Activated T-cell treated with anti-CD3 and anti-CD28 coated beads, Interleukin-2, amount 50 U/mL, for 4 hours (primary cell): Measurements from ENCODE around the gene NRIP1. TPM values are rescaled to one million over a fixed set of nuclear protein-coding genes. Genes with fewer than 3 reads are reported as not detected.

Experiments used
- ATAC-seq, 2 donors: fragments of 200-7000 bp; cut with Tn5 transposase; one replicate each; pipeline ENCODE4 v1.10.0; 2021
- DNase-seq: peaks from one replicate; pipeline ENCODE4 v3.0.0-alpha.2; 2020
- H3K27me3 Mint-ChIP-seq: one replicate; pipeline ENCODE4 v1.8.0; 2021; ENCODE audit warnings: low read depth, mixed read lengths
- H3K36me3 Mint-ChIP-seq: one replicate; pipeline ENCODE4 v1.8.0; 2022; ENCODE audit warnings: mixed read lengths; ENCODE audit not compliant: insufficient read depth
- H3K4me1 Mint-ChIP-seq: one replicate; pipeline ENCODE4 v1.8.0; 2021; ENCODE audit warnings: low read depth, mixed read lengths
- H3K4me3 Mint-ChIP-seq: one replicate; pipeline ENCODE4 v1.8.0; 2021; ENCODE audit warnings: mild to moderate bottlenecking, moderate library complexity, mixed read lengths
- H3K9me3 Mint-ChIP-seq: one replicate; pipeline ENCODE4 v1.8.0; 2021; ENCODE audit warnings: mixed read lengths
- total RNA-seq, 3 donors: library from RNA; stranded (reverse); gene quantifications; one replicate each; pipeline ENCODE4 v1.2.1, GENCODE V29; 2021

NRIP1 gene
- total RNA-seq, 3 donors from 2014 or later: 26.3 to 27.3 (median 27.1) TPM

DNA sequence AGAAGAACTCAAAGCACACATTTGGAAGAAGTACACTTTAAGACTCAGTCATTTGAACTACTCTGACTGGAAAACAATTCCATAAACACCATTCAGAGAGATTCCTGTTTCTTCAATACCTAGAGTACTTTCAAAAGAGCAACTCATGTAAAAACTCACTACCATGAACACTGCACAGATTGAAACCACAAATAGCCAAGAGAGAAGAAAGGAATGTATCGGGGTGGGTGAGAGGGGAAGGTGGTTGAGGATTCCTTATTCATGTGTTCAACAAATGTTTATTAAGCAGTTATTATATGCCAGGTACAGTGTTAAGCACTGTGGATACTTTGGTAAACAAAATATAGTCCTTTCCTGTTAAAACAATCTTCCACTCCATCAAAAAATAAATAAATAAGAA is 64.7 kb downstream of the NRIP1 start:
- Mint-ChIP-seq H3K27me3 (no peaks in the 10 kb centered on the region), H3K36me3 (peaks cover 8% of the 10 kb centered on the region), H3K9me3 (no peaks in the 10 kb centered on the region), H3K4me3 (no peak overlapping the region), H3K4me1 (peaks cover 36% of the 10 kb centered on the region)
- ATAC-seq (no peak), DNase-seq (no peak)

DNA sequence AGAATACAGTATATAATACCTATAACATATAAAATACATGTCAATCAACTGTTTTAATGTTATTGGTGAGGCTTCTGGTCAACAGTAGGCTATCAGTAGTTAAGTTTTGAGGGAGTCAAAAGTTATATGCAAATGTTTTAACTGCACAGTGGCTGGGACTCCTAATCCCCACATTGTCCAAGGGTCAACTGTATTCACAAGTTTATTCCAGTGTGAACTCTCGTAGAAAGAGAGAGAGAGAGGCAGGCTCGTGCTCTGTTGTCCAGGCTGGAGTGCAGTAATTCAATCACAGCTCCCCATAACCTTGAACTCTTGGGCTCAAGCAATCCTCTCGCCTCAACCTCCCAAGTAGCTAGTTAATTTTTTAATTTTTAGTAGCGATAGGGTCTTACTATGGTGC is 66.0 kb downstream of the NRIP1 start:
- peaks cover 27% of the 10 kb centered on the region for H3K4me1 Mint-ChIP-seq
- H3K9me3 Mint-ChIP-seq: no peaks in the 10 kb centered on the region
- ATAC-seq (no peak), DNase-seq (no peak)
- no peaks in the 10 kb centered on the region for H3K27me3 Mint-ChIP-seq
- no peak overlapping the region for H3K4me3 Mint-ChIP-seq
- peaks cover 8% of the 10 kb centered on the region for H3K36me3 Mint-ChIP-seq

GRCh38 chr21:14998336-14998735 is 66.5 kb downstream of the NRIP1 start:
- Mint-ChIP-seq H3K4me1 (peaks cover 23% of the 10 kb centered on the region), H3K9me3 (no peaks in the 10 kb centered on the region), H3K4me3 (no peak overlapping the region), H3K36me3 (peaks cover 8% of the 10 kb centered on the region), H3K27me3 (no peaks in the 10 kb centered on the region)
- ATAC-seq (no peak), DNase-seq (no peak)

DNA sequence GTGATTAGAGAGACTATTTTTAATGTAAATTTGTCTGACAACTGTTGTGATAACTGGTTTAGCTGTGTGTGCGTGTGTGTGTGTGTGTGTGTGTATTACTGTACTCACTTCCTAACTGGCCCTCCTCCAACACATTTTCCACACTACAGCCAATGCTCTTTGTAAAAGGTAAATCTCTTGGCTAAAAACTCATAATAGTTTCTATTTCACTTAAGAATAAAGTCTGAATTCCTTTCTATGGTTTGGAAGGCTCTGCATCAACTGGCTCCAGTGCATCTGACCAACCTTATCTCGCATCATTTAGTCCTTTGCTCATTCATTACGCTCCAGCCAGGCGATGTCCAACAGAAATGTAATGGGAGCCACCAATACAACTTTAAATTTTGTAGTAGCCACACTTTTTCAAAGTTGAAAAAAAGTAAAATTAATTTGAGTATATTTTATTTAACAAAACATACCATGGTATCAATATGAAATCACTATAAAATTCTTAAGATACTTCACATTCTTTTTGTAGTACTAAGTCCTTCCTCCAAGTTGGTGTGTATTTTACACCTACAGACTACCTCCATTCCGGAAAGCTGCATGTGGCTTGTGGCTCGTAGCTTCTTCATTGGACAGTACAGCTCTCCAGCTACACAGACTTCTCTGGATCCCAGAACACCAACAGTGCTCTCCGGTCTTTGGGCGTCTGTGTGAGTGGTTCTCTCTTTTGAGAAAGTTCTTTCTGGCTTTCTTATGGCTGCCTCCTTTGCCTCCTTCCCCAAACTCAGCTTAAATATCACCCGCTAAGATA is 68.9 kb downstream of the NRIP1 start:
- Mint-ChIP-seq H3K27me3 (no peaks in the 10 kb centered on the region), H3K36me3 (peaks cover 16% of the 10 kb centered on the region), H3K4me1 (peaks cover 20% of the 10 kb centered on the region), H3K9me3 (no peaks in the 10 kb centered on the region), H3K4me3 (no peak overlapping the region)
- ATAC-seq (no peak), DNase-seq (no peak)

- DNase-seq (no peak), ATAC-seq (no peak)
- H3K9me3 Mint-ChIP-seq: no peaks in the 10 kb centered on the region
- H3K4me1 Mint-ChIP-seq: peaks cover 18% of the 10 kb centered on the region
- peaks cover 16% of the 10 kb centered on the region for H3K36me3 Mint-ChIP-seq
- no peak overlapping the region for H3K4me3 Mint-ChIP-seq
- no peaks in the 10 kb centered on the region for H3K27me3 Mint-ChIP-seq
These were observed 69.6 kb downstream of the NRIP1 start for GRCh38 chr21:14995226-14995625.

DNA sequence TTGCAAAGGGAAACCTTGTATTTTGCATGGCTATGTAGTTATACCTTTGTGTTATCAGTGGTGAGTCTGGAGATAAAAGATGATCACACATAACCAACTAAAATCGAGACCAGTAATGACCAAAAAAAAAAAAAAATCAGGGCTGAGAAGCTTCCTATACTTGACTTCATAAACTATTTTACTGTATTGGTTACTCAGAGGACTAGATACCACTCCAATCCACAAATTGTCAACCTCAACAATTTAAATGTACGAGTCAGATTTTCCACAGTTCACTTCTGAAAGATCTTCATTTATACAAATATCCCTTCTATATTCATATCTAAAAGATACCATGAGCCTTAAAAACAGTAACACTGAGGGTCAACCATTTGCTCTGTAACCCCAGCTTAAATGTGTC is 71.7 kb downstream of the NRIP1 start:
- Mint-ChIP-seq H3K9me3 (no peaks in the 10 kb centered on the region), H3K4me1 (peaks cover 19% of the 10 kb centered on the region), H3K4me3 (no peak overlapping the region), H3K36me3 (peaks cover 18% of the 10 kb centered on the region), H3K27me3 (no peaks in the 10 kb centered on the region)
- ATAC-seq (no peak), DNase-seq (no peak)

DNA sequence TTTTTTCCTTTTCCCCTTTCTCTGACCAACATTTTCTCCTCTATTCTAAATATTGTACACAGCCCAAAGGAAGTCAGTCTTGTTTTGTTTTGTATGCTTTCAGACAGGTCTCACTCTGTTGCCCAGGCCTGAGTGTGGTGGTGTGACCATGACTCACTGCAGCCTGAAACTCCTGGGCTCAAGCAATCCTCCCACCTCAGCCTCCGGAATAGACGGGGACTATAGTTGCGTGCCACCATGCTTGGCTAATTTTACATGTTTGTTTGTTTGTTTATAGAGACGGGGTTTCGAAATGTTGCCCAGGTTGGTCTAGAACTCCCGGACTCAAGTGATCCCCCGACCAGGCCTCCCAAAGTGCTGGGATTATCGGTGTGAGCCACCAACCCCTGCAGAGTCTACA is 72.8 kb downstream of the NRIP1 start:
- peaks cover 19% of the 10 kb centered on the region for H3K4me1 Mint-ChIP-seq
- H3K27me3 Mint-ChIP-seq: no peaks in the 10 kb centered on the region
- H3K9me3 Mint-ChIP-seq: no peaks in the 10 kb centered on the region
- H3K4me3 Mint-ChIP-seq: no peak overlapping the region
- peaks cover 20% of the 10 kb centered on the region for H3K36me3 Mint-ChIP-seq
- ATAC-seq (no peak), DNase-seq (no peak)

GRCh38 chr21:14989359-14989758 is 75.4 kb downstream of the NRIP1 start:
- ATAC-seq: no peak
- no peak for DNase-seq
- no peaks in the 10 kb centered on the region for H3K9me3 Mint-ChIP-seq
- peaks cover 16% of the 10 kb centered on the region for H3K36me3 Mint-ChIP-seq
- peaks cover 11% of the 10 kb centered on the region for H3K4me1 Mint-ChIP-seq
- H3K4me3 Mint-ChIP-seq: no peak overlapping the region
- no peaks in the 10 kb centered on the region for H3K27me3 Mint-ChIP-seq

- peaks cover 11% of the 10 kb centered on the region for H3K4me1 Mint-ChIP-seq
- ATAC-seq (no peak), DNase-seq (no peak)
- no peaks in the 10 kb centered on the region for H3K9me3 Mint-ChIP-seq
- no peak overlapping the region for H3K4me3 Mint-ChIP-seq
- H3K27me3 Mint-ChIP-seq: no peaks in the 10 kb centered on the region
- H3K36me3 Mint-ChIP-seq: peaks cover 19% of the 10 kb centered on the region
These were observed 76.0 kb downstream of the NRIP1 start for GRCh38 chr21:14988760-14989159.

DNA sequence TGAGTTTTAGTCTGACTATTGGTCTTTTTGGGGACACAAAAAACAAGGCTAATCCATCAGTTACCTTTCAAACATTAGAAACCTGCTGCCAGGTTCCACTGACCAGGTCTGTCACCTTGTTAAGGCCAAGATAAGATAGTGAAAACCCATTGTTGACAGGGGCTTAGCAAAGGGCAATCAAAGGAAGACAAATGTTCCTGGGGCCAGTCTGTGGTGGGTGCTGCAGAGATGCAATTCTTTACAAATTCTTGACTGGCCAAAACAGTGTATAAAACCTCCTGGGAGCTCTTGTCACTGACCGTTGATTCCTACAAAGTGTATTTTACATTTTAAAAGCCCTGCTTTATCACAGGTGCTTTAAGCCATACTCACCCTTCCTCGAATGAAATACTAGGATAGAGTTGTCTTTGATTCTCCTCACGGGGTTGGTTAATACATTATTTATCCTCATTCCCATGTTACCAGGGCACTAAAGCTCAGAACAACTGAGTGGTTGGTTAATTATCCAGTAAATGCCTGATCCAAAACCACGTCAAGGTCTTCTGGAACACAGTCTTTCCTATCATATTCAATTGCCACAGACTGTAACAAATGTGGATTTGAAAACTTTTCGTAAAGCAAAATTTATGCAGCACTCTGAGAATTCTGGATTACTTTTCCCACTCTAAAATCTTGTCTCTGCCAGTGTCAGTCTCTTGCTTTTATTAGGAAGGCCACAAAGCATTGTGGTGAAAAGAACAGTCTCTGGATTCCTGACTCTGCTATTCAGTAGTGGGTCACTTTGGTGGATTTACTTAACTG is 77.2 kb downstream of the NRIP1 start:
- H3K4me3 Mint-ChIP-seq: no peak overlapping the region
- no peak for ATAC-seq
- H3K36me3 Mint-ChIP-seq: peaks cover 23% of the 10 kb centered on the region
- DNase-seq: no peak
- no peaks in the 10 kb centered on the region for H3K27me3 Mint-ChIP-seq
- H3K9me3 Mint-ChIP-seq: no peaks in the 10 kb centered on the region
- peaks cover 10% of the 10 kb centered on the region for H3K4me1 Mint-ChIP-seq

GRCh38 chr21:14985306-14985705 is 79.5 kb downstream of the NRIP1 start:
- DNase-seq (no peak), ATAC-seq (no peak)
- Mint-ChIP-seq H3K27me3 (no peaks in the 10 kb centered on the region), H3K36me3 (peaks cover 15% of the 10 kb centered on the region), H3K4me1 (peaks cover 4% of the 10 kb centered on the region), H3K9me3 (no peaks in the 10 kb centered on the region), H3K4me3 (no peak overlapping the region)

DNA sequence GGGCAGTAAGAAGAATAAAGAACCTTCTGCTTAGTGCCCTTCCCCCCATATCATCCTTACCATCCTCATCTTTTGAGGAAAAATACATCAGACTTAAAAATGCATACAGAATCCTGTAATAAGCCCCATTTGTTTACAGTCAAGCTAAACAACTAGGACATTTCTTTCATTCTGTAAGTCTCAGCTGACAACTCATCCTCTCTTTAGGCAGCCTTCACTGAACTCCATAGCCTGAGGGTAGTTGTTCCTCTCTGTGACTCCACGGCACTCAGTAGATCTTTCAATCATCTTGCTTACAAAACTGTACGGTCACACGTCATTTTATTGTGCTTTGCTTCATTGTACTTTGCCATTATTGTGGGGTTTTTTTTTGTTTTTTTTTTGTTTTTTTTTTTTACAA is 82.5 kb downstream of the NRIP1 start:
- Mint-ChIP-seq H3K4me3 (no peak overlapping the region), H3K27me3 (no peaks in the 10 kb centered on the region), H3K36me3 (peaks cover 11% of the 10 kb centered on the region), H3K9me3 (no peaks in the 10 kb centered on the region), H3K4me1 (peaks cover 2% of the 10 kb centered on the region)
- DNase-seq (no peak), ATAC-seq (no peak)

GRCh38 chr21:14981246-14981645 is 83.6 kb downstream of the NRIP1 start:
- DNase-seq (no peak), ATAC-seq (no peak)
- H3K4me3 Mint-ChIP-seq: no peak overlapping the region
- peaks cover 9% of the 10 kb centered on the region for H3K36me3 Mint-ChIP-seq
- H3K9me3 Mint-ChIP-seq: no peaks in the 10 kb centered on the region
- H3K27me3 Mint-ChIP-seq: no peaks in the 10 kb centered on the region
- peaks cover 2% of the 10 kb centered on the region for H3K4me1 Mint-ChIP-seq

DNA sequence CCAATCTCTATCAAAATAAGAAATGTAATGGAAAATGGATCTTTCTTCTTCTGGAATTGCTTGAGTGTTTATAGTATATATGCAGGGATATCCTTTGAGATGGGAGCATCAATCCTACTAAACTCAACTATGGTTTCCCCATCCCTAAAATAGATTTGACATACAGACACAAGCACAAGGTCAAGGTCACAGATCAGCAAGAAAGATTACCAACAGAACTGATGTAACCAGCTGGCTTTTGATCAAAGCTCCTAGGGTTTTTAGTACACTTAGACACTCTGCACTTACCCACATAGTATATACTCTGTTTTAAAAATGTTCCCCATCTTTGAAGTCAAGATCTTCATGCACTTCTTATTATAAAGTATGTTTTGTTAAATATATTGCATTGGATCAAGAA is 85.5 kb downstream of the NRIP1 start:
- H3K27me3 Mint-ChIP-seq: no peaks in the 10 kb centered on the region
- no peak for DNase-seq
- H3K9me3 Mint-ChIP-seq: no peaks in the 10 kb centered on the region

DNA sequence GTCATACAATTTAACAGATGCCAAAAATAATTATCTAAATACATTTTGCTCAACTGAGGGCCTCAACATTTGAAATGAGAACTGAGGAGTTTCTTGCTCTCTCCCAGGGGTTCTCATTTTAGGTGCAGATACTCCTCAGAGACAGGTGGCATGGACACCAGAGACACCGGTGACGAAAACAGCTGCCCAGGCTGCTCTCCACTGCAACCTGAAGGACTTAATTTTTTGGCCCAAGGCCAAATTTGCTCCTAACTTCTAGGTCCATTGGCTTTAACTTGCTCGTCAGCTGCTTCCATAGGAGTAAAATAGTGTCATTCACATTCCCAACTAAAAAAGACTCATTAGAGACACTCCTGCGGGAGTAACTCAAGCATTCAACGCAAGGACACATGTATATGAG is 87.0 kb downstream of the NRIP1 start:
- peaks cover 2% of the 10 kb centered on the region for H3K4me1 Mint-ChIP-seq
- no peaks in the 10 kb centered on the region for H3K9me3 Mint-ChIP-seq
- no peak for ATAC-seq

More for the DNA sequence above, 85.5 kb downstream of the NRIP1 start:
- H3K4me1 Mint-ChIP-seq: peaks cover 2% of the 10 kb centered on the region
- H3K4me3 Mint-ChIP-seq: no peak overlapping the region
- ATAC-seq: no peak
- peaks cover 11% of the 10 kb centered on the region for H3K36me3 Mint-ChIP-seq

More for the DNA sequence above, 87.0 kb downstream of the NRIP1 start:
- peaks cover 8% of the 10 kb centered on the region for H3K36me3 Mint-ChIP-seq
- no peak for DNase-seq
- no peak overlapping the region for H3K4me3 Mint-ChIP-seq
- no peaks in the 10 kb centered on the region for H3K27me3 Mint-ChIP-seq
